RWPE2 (cell line): ENCODE data around the gene PIGV.
A peak's percentile ranks its signal among the peaks of the same experiment; 100 is the strongest.
"Not testable (repeated sequence)": the region's sequence is repeated elsewhere in the genome, so short reads cannot be mapped to it uniquely, and the experiment has no call there.

Source experiments
- ATAC-seq: fragments of 200-7000 bp; cut with Tn5 transposase; 3 replicates; pipeline ENCODE4 v1.9.1; 2021; ENCODE audit warnings: low read depth
- DNase-seq: peaks from one replicate; pipeline ENCODE4 v3.0.0-alpha.2; 2020; ENCODE audit warnings: low spot score
- H3K27ac ChIP-seq: fragments of 450-650 bp; 2 replicates; pipeline ENCODE4 v1.5.1; 2017; ENCODE audit warnings: mild to moderate bottlenecking; ENCODE audit not compliant: poor library complexity, severe bottlenecking
- H3K27me3 ChIP-seq: fragments of 250-450 bp; sonication (Bioruptor Pico); 2 replicates; pipeline ENCODE4 v1.5.1; 2021; ENCODE audit warnings: mild to moderate bottlenecking, moderate library complexity; ENCODE audit not compliant: insufficient read depth, poor library complexity, severe bottlenecking
- H3K36me3 ChIP-seq: fragments of 250-450 bp; sonication (Bioruptor Pico); 2 replicates; pipeline ENCODE4 v1.5.1; 2020; ENCODE audit warnings: low read depth, mild to moderate bottlenecking, moderate library complexity
- H3K4me1 ChIP-seq: fragments of 250-450 bp; sonication (Bioruptor Pico); 2 replicates; pipeline ENCODE4 v1.5.1; 2021; ENCODE audit warnings: mild to moderate bottlenecking, moderate library complexity; ENCODE audit not compliant: insufficient read depth, poor library complexity, severe bottlenecking
- H3K4me3 ChIP-seq: fragments of 250-450 bp; sonication (Bioruptor Pico); 2 replicates; pipeline ENCODE4 v1.5.1; 2021; ENCODE audit warnings: mild to moderate bottlenecking, moderate library complexity; ENCODE audit not compliant: severe bottlenecking
- H3K9me3 ChIP-seq: fragments of 250-450 bp; sonication (Bioruptor Pico); 2 replicates; pipeline ENCODE4 v1.5.1; 2021; ENCODE audit warnings: mild to moderate bottlenecking, moderate library complexity; ENCODE audit not compliant: severe bottlenecking
- TF ChIP-seq, protein P1 (sequence below): fragments of 450-650 bp; IDR thresholded peaks from one replicate; pipeline ENCODE4 v1.5.1; 2017; ENCODE audit warnings: mild to moderate bottlenecking, moderate library complexity; ENCODE audit not compliant: poor library complexity, severe bottlenecking

PIGV gene

DNA sequence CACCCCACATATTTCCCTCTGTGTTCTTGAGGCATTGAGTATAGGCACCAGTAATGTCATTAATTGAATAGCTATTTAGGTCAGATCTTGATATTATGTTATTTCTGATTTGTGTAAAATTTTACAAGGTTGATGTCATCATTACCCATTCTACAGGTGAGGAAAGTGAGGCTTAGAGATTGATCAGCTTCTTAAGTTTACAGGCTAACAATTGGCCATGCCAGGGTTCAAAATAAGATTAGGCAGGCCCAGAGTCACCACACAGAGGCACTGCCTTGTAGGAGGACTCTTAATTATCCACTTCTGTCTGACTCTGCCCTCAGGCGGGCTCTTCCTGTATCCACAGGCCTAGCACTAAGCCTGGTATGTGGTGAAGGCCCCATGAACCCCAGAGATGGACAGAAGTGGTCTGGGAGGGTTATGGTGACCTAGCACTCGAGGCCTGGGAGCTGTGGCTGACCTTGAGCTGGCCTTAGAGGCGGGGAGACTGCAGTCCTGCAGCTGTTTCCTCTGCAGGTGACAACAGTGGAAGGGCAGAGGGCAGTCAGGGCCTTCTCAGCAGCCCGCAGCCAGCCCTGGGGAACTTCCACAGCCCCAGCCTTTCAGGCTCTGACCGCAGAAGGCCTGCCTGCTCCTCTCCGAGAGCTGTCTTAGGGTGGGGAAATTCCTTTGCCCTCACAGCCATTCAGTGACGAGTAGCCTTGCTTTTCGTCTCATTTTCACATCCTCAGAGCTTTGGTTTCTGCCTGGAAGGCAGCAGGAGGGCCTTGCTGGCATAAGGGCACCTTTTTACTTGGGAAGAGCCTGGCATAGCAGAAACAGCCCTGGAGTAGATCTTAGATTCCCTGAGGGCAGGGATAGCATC, 51.0 kb downstream of the PIGV start:
- H3K27me3 ChIP-seq = no peaks in the 10 kb centered on the region

DNA sequence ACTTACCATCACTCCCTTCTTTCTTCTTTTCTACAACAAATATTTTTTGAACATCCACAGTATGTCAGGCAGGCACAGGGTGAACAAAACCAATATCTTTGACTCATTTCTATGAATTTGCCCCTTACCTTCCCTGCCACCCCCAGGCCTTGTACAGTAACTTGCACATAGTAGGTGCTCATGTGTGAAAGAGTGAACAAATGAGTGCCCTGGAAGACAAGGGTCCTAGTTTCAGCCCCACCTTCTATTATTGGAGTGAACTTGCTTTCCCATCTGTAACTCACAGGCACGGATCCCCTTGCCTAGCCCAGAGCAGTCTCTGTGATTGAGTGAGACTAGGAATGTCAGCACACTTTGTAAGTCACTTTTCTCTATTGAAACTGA, 51.6 kb downstream of the PIGV start:
- no peak overlapping the region for H3K4me3 ChIP-seq
- H3K9me3 ChIP-seq = no peaks in the 10 kb centered on the region
- no peaks in the 10 kb centered on the region for H3K27me3 ChIP-seq
- no peaks in the 10 kb centered on the region for H3K4me1 ChIP-seq
- TF ChIP-seq, protein P1, sequence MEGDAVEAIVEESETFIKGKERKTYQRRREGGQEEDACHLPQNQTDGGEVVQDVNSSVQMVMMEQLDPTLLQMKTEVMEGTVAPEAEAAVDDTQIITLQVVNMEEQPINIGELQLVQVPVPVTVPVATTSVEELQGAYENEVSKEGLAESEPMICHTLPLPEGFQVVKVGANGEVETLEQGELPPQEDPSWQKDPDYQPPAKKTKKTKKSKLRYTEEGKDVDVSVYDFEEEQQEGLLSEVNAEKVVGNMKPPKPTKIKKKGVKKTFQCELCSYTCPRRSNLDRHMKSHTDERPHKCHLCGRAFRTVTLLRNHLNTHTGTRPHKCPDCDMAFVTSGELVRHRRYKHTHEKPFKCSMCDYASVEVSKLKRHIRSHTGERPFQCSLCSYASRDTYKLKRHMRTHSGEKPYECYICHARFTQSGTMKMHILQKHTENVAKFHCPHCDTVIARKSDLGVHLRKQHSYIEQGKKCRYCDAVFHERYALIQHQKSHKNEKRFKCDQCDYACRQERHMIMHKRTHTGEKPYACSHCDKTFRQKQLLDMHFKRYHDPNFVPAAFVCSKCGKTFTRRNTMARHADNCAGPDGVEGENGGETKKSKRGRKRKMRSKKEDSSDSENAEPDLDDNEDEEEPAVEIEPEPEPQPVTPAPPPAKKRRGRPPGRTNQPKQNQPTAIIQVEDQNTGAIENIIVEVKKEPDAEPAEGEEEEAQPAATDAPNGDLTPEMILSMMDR = no peak
- peaks cover 45% of the 10 kb centered on the region for H3K36me3 ChIP-seq
- no peak for DNase-seq
- no peak overlapping the region for H3K27ac ChIP-seq
- ATAC-seq = no peak

More for the DNA sequence above, 51.0 kb downstream of the PIGV start:
- Histone ChIP-seq H3K36me3 (peaks cover 39% of the 10 kb centered on the region), H3K27ac (no peak overlapping the region), H3K4me1 (no peaks in the 10 kb centered on the region), H3K4me3 (no peak overlapping the region), H3K9me3 (no peaks in the 10 kb centered on the region)
- DNase-seq (no peak), ATAC-seq (no peak)
- TF ChIP-seq, protein P1 = no peak

DNA sequence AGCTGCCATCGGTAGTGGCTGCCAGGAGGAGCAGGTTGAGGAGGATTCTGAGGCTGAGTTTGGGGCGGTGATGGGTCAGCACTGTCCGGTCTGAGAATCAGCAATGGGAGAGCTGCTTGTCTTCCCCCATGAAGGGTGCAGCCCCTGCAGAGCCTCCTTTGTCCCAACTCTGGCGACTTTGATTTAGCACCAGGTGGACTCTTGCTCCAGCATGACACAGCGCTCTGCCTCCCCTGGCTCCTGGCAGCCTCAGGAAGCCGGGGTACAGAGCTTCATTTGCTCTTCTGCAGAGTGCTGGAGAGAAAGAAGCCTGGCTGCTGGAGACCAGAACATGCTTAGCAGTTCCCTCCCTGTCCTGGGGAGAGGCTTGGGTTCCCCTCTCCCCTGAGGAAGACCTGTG, 52.0 kb downstream of the PIGV start:
- ATAC-seq = no peak
- Histone ChIP-seq H3K27ac (no peak overlapping the region), H3K36me3 (peaks cover 46% of the 10 kb centered on the region), H3K9me3 (no peaks in the 10 kb centered on the region), H3K4me1 (no peaks in the 10 kb centered on the region), H3K27me3 (no peaks in the 10 kb centered on the region), H3K4me3 (no peak overlapping the region)
- TF ChIP-seq, protein P1 = no peak
- DNase-seq = no peak

DNA sequence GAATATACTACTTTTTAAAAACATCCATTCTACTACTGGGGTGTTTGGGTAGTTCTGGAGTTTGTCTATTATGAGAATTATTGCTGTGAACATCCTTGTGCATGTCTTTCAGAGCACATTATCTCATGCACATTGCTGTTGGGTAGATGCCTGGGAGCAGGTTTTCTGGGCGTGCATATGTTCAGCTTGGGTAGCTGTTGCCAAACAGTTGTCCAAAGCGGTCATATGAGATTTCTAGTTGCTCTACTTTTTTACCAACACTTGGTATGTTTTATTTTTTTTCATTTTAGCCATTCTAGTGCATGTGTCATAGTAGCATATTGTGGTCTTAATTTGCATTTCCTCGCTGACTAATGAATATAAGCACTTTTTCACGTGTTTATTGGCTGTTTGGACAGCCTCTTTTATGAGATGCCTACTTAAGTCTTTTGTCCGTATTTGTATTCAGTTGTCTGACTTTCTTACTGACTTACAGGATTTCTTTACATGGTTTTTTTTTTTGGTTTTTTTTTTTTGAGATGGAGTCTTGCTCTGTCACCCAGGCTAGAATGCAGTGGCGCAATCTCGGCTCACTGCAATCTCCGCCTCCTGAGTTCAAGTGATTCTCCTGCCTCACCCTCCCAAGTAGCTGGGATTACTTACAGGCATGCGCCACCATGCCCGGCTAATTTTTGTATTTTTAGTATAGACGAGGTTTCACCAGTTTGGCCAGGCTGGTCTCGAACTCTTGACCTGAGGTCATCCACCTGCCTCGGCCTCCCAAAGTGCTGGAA, 56.9 kb downstream of the PIGV start:
- TF ChIP-seq, protein P1 = no peak
- peaks cover 44% of the 10 kb centered on the region for H3K36me3 ChIP-seq
- H3K4me1 ChIP-seq = peaks cover 16% of the 10 kb centered on the region
- DNase-seq (no peak), ATAC-seq (no peak)
- H3K27ac ChIP-seq = no peak overlapping the region
- H3K4me3 ChIP-seq = no peak overlapping the region
- H3K9me3 ChIP-seq = no peaks in the 10 kb centered on the region
- no peaks in the 10 kb centered on the region for H3K27me3 ChIP-seq

DNA sequence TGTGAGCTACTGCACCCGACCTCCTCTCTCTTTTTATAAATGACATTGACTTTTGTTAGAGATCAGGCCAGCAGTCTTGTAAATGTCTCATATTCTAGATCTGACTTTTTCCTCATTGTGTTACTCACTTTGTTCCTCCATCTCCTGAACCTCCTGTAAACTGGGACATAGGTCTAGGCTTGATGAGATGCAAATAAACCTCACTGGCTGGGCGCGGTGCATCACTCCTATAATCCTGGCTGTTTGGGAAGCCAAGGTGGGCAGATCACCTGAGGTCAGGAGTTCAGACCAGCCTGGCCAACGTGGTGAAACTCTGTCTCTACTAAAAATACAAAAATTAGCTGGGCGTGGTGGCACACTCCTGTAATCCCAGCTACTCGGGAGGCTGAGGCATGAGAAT, 60.1 kb downstream of the PIGV start:
- DNase-seq, H3K9me3 ChIP-seq, H3K27me3 ChIP-seq, ATAC-seq, H3K4me3 ChIP-seq: not testable (repeated sequence)
- H3K27ac ChIP-seq = peak overlapping the region; percentile 88
- H3K36me3 ChIP-seq = peaks cover 55% of the 10 kb centered on the region
- H3K4me1 ChIP-seq = peaks cover 18% of the 10 kb centered on the region
